Astrocyte (in vitro differentiated cells and primary cell): ENCODE results near the gene MYLK3. TPM values are rescaled to one million over a fixed set of nuclear protein-coding genes. Genes with fewer than 3 reads are reported as not detected.
A peak's percentile ranks its signal among the peaks of the same experiment; 100 is the strongest.

Experiments used
- DNase-seq: peaks from one replicate; pipeline ENCODE4 v3.0.0-alpha.2; 2010; ENCODE audit warnings: low read depth
- FAIRE-seq: peaks from 2 replicates; lab custom pipeline; 2011; peaks lifted over from hg19 to GRCh38; lab: Jason Lieb, UNC
- H2AFZ ChIP-seq: 2 replicates; pipeline ENCODE4 v1.6.0; 2012; ENCODE audit warnings: low read depth, low read length, inconsistent platforms
- H3K27ac ChIP-seq: 2 replicates; pipeline ENCODE4 v1.5.1; 2011; ENCODE audit warnings: low read depth, low read length, inconsistent platforms
- H3K27me3 ChIP-seq: 2 replicates; pipeline ENCODE4 v1.6.0; 2011; ENCODE audit warnings: low read length, inconsistent platforms; ENCODE audit not compliant: insufficient read depth
- H3K36me3 ChIP-seq: 2 replicates; pipeline ENCODE4 v1.5.1; 2011; ENCODE audit warnings: low read length, inconsistent platforms; ENCODE audit not compliant: insufficient read depth
- H3K4me1 ChIP-seq: 2 replicates; pipeline ENCODE4 v1.5.1; 2011; ENCODE audit warnings: low read length, inconsistent platforms; ENCODE audit not compliant: insufficient read depth
- H3K4me2 ChIP-seq: 2 replicates; pipeline ENCODE4 v1.6.0; 2012; ENCODE audit warnings: low read length, inconsistent platforms
- H3K4me3 ChIP-seq: 2 replicates; pipeline ENCODE4 v1.5.1; 2011; ENCODE audit warnings: low read depth, mild to moderate bottlenecking, low read length, inconsistent platforms; ENCODE audit not compliant: insufficient read depth
- H3K79me2 ChIP-seq: 2 replicates; pipeline ENCODE4 v1.6.0; 2012; ENCODE audit warnings: mild to moderate bottlenecking, low read length, inconsistent platforms; ENCODE audit not compliant: insufficient read depth
- H3K9ac ChIP-seq: 2 replicates; pipeline ENCODE4 v1.6.0; 2012; ENCODE audit warnings: mild to moderate bottlenecking, low read length, inconsistent platforms
- H3K9me3 ChIP-seq: 2 replicates; pipeline ENCODE4 v1.5.1; 2012; ENCODE audit warnings: low read depth, mild to moderate bottlenecking, low read length, inconsistent platforms; ENCODE audit not compliant: insufficient read depth
- H4K20me1 ChIP-seq: 2 replicates; pipeline ENCODE4 v1.6.0; 2012; ENCODE audit warnings: low read length, inconsistent platforms; ENCODE audit not compliant: insufficient read depth
- H3K27ac Mint-ChIP-seq: one replicate; pipeline ENCODE4 v1.8.0; 2021; ENCODE audit warnings: mild to moderate bottlenecking, mixed read lengths; ENCODE audit not compliant: unreplicated experiment
- H3K27me3 Mint-ChIP-seq: one replicate; pipeline ENCODE4 v1.8.0; 2021; ENCODE audit warnings: low read depth, mixed read lengths; ENCODE audit not compliant: unreplicated experiment
- H3K36me3 Mint-ChIP-seq: one replicate; pipeline ENCODE4 v1.8.0; 2021; ENCODE audit warnings: low read depth, mixed read lengths; ENCODE audit not compliant: unreplicated experiment
- H3K4me1 Mint-ChIP-seq: one replicate; pipeline ENCODE4 v1.8.0; 2021; ENCODE audit warnings: low read depth, mixed read lengths; ENCODE audit not compliant: unreplicated experiment
- H3K4me3 Mint-ChIP-seq: one replicate; pipeline ENCODE4 v1.8.0; 2021; ENCODE audit warnings: mild to moderate bottlenecking, moderate library complexity, mixed read lengths; ENCODE audit not compliant: unreplicated experiment
- H3K9me3 Mint-ChIP-seq: one replicate; pipeline ENCODE4 v1.8.0; 2021; ENCODE audit warnings: mild to moderate bottlenecking, mixed read lengths; ENCODE audit not compliant: unreplicated experiment
- CTCF ChIP-seq: IDR thresholded peaks from 2 replicates; pipeline ENCODE4 v1.5.1; 2011; ENCODE audit warnings: low read depth, mild to moderate bottlenecking, inconsistent platforms, low read length, moderate library complexity; ENCODE audit not compliant: insufficient read depth
- EZH2 ChIP-seq: IDR thresholded peaks from 2 replicates; pipeline ENCODE4 v1.6.1; 2012; ENCODE audit warnings: mild to moderate bottlenecking, low read length, inconsistent platforms; ENCODE audit not compliant: insufficient read depth
- total RNA-seq: library from RNA; stranded (reverse); gene quantifications from 2 replicates; pipeline ENCODE4 v1.2.1, GENCODE V29; 2021

Gene MYLK3
- total RNA-seq, 1 donor from 2014 or later, result 1.3 TPM

- no peak overlapping the region for H3K4me3 ChIP-seq
- H3K9me3 Mint-ChIP-seq, result no peaks in the 10 kb centered on the region
- DNase-seq, result no peak
- no peak overlapping the region for H3K9ac ChIP-seq
- H3K9me3 ChIP-seq, result no peaks in the 10 kb centered on the region
- TF ChIP-seq CTCF (no peak), EZH2 (no peak)
- no peak for FAIRE-seq
- H3K36me3 Mint-ChIP-seq, result no peaks in the 10 kb centered on the region
- no peaks in the 10 kb centered on the region for H3K36me3 ChIP-seq
- no peak overlapping the region for H3K27ac ChIP-seq
- no peaks in the 10 kb centered on the region for H3K27me3 ChIP-seq
- no peaks in the 10 kb centered on the region for H3K79me2 ChIP-seq
- H3K4me2 ChIP-seq, result no peak overlapping the region
- H3K4me3 Mint-ChIP-seq, result no peak overlapping the region
- no peaks in the 10 kb centered on the region for H4K20me1 ChIP-seq
- no peak overlapping the region for H2AFZ ChIP-seq
- no peak overlapping the region for H3K27ac Mint-ChIP-seq
- H3K4me1 Mint-ChIP-seq, result peaks cover 16% of the 10 kb centered on the region
- no peaks in the 10 kb centered on the region for H3K27me3 Mint-ChIP-seq
- no peaks in the 10 kb centered on the region for H3K4me1 ChIP-seq
Observed at GRCh38 chr16:46745617-46746016, 2.5 kb downstream of the MYLK3 start.

GRCh38 chr16:46743232-46743719 lies 4.9 kb downstream of the MYLK3 start:
- Histone ChIP-seq H3K9me3 (no peaks in the 10 kb centered on the region), H3K4me2 (peak overlapping the region; percentile 54), H3K4me3 (no peak overlapping the region), H3K27me3 (no peaks in the 10 kb centered on the region), H2AFZ (peak overlapping the region; percentile 65), H3K4me1 (no peaks in the 10 kb centered on the region), H3K79me2 (no peaks in the 10 kb centered on the region), H3K9ac (no peak overlapping the region), H3K27ac (no peak overlapping the region), H3K36me3 (no peaks in the 10 kb centered on the region), H4K20me1 (no peaks in the 10 kb centered on the region)
- H3K4me1 Mint-ChIP-seq, result peaks cover 7% of the 10 kb centered on the region
- DNase-seq, result peak; percentile 35
- H3K36me3 Mint-ChIP-seq, result no peaks in the 10 kb centered on the region
- H3K4me3 Mint-ChIP-seq, result no peak overlapping the region
- H3K9me3 Mint-ChIP-seq, result no peaks in the 10 kb centered on the region
- no peak overlapping the region for H3K27ac Mint-ChIP-seq
- TF ChIP-seq EZH2 (no peak), CTCF (no peak)
- FAIRE-seq, result no peak
- H3K27me3 Mint-ChIP-seq, result no peaks in the 10 kb centered on the region

- Histone ChIP-seq H3K9me3 (no peaks in the 10 kb centered on the region), H3K4me2 (no peak overlapping the region), H3K4me3 (no peak overlapping the region), H3K9ac (no peak overlapping the region), H3K4me1 (no peaks in the 10 kb centered on the region), H3K27me3 (no peaks in the 10 kb centered on the region), H3K27ac (no peak overlapping the region), H3K79me2 (no peaks in the 10 kb centered on the region), H4K20me1 (no peaks in the 10 kb centered on the region), H3K36me3 (no peaks in the 10 kb centered on the region), H2AFZ (no peak overlapping the region)
- no peaks in the 10 kb centered on the region for H3K36me3 Mint-ChIP-seq
- peaks cover 7% of the 10 kb centered on the region for H3K4me1 Mint-ChIP-seq
- DNase-seq, result no peak
- no peak for FAIRE-seq
- H3K27me3 Mint-ChIP-seq, result peaks cover 2% of the 10 kb centered on the region
- H3K9me3 Mint-ChIP-seq, result no peaks in the 10 kb centered on the region
- no peak overlapping the region for H3K27ac Mint-ChIP-seq
- H3K4me3 Mint-ChIP-seq, result no peak overlapping the region
- no peak for TF ChIP-seq EZH2
- TF ChIP-seq CTCF, result no peak
Observed at GRCh38 chr16:46739934-46740333, 8.2 kb downstream of the MYLK3 start.
